Gastrocnemius medialis (tissue), 4 donors: Measurements from ENCODE around the gene LSM5.

Source experiments
- CTCF ChIP-seq, 5 experiments: fragments of 450-650 bp in 3 of 5; fragments of 200-600 bp in 2 of 5; sonication (generic) in 2 of 5; IDR thresholded peaks in 4 of 5; conservative IDR thresholded peaks in 1 of 5; 1 replicate in 4 of 5; 2 replicates in 1 of 5; pipeline ENCODE4 v1.5.1; 2016 to 2019; ENCODE audit warnings: antibody characterized with exemption in 5 of 5, mild to moderate bottlenecking in 3 of 5, moderate library complexity in 3 of 5
- POLR2A ChIP-seq, 2 donors: fragments of 450-650 bp; IDR thresholded peaks; one replicate each; pipeline ENCODE4 v1.6.1; 2017; ENCODE audit warnings: antibody characterized with exemption in 2 of 2, mild to moderate bottlenecking in 2 of 2, moderate library complexity in 2 of 2

DNA sequence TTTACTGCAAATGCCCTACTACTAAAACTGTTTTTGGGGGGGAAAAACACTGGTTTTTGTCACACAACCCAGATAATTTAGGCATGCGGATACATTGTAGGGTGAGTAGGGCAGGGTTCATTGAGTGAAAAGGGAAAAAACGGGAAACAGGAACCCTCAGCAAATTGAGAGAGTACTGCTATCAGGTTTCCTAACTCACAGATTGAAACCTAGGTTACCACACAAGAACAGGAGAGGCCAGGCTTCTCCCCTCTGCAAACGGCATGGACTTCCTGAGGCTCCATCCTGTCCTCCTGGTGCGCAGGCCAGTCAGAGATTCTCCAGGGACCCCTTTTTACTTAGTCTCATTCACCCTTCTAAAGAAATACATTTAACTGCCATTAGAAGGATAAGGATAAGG, 35.7 kb upstream of the LSM5 start:
- no peak for TF ChIP-seq CTCF (IDR thresholded peaks at IDR 0.05 in 4 of 5, conservative IDR thresholded peaks at IDR 0.05 in 1 of 5)
- no peak for TF ChIP-seq POLR2A (IDR thresholded peaks at IDR 0.05)
